Measurements from ENCODE around the gene RUFY3. TPM values are rescaled to one million over a fixed set of nuclear protein-coding genes. Genes with fewer than 3 reads are reported as not detected.
A peak's percentile ranks its signal among the peaks of the same experiment; 100 is the strongest.

RUFY3 gene
- total and polyA plus RNA-seq, 2 of the 4 experiments (the other 2 are of a cell fraction): 19.6 to 28.9 TPM

DNA sequence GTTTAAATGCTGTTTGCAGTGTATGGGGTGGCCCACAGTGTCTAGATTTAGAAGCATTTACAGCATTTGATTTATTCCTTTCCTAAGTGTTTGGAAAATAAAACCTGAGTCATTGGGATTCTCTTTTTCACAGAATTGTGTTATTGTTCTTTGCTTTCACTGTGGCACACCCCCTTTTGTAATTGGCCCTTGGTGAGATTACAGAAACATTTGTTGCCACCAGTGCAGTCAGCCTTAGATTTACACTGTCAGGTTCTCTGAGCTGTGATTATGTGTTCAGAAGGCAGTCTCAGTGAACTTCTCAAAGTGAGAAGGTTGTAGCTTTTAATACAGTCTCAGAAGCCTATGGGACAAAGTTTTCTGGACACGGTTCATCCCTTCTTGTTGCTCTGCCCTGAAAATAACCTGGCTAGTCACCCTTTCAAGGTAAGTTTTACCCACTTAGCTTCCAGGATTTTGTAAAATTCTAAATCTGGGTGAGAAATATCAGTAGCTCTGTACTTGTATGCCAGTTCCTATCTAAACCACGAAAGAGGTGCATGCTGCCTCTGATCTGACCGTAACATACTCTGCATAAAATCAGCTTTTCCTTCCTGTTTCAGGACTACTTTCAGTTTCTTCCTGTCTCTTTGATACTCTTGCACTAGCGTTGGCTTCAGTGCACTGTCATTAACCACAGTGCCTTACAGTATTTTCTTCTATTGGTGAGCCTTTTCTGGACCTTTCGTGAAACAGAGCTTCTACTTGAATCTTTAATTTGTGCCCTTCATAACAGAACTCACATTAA lies 12.6 kb downstream of the RUFY3 start (continued):
- TF ChIP-seq, protein P1, sequence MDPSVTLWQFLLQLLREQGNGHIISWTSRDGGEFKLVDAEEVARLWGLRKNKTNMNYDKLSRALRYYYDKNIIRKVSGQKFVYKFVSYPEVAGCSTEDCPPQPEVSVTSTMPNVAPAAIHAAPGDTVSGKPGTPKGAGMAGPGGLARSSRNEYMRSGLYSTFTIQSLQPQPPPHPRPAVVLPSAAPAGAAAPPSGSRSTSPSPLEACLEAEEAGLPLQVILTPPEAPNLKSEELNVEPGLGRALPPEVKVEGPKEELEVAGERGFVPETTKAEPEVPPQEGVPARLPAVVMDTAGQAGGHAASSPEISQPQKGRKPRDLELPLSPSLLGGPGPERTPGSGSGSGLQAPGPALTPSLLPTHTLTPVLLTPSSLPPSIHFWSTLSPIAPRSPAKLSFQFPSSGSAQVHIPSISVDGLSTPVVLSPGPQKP (IDR thresholded peaks at IDR 0.05; ENCODE audit: borderline replicate concordance, low read depth, low read length): no peak
- TF ChIP-seq SMC3 (IDR thresholded peaks at IDR 0.05; ENCODE audit: low read depth, low read length): no peak

DNA sequence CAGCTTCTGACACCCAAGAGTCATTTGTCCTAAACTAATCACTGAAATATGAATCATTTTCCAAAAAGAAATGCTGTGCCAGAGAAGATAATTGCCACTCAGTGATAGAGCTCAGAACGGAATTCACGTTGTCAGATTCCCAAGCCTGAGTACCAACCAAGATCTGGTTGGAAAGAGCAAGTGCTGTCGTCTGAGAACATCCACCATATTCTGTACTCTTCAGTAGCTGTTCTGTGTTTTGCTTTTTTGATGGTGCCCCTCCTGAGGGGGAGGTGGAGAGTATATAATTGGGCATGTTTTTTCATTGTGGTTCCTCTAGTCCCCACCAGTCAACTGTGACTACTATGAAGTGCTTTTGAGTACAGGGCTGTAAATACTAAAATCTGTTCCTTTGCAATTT lies 13.2 kb downstream of the RUFY3 start:
- peak; percentile 28; the same call in 1 of the 2 replicates for ATAC-seq (ENCODE audit: low read depth)
- H2AK5ac ChIP-seq (ENCODE audit: low read depth, low read length): no peak overlapping the region
- H4K91ac ChIP-seq (ENCODE audit: insufficient read depth, low read depth, low read length): no peak overlapping the region
- peak overlapping the region; percentile 1; the same call in 1 of the 2 replicates for H3K23ac ChIP-seq (ENCODE audit: low read depth, low read length)
- in situ Hi-C loops (cut with MboI; ENCODE audit: low sequenced_read_pairs) (no loop called here), intact Hi-C loops (cut with micrococcal nuclease) (no loop called here), dilution Hi-C loops (cut with HindIII; ENCODE audit: low sequenced_read_pairs, unreplicated experiment) (no loop called here)
- H4K8ac ChIP-seq (ENCODE audit: low read depth in 2 of 2, low read length in 2 of 2): 0 out of 4 replicates have a peak overlapping the region, but pooled peaks of 1 of the 2 experiments have one; percentile 17
- peak overlapping the region; percentile 57 for H2BK5ac ChIP-seq (ENCODE audit: low read depth, low read length, poor library complexity, severe bottlenecking)
- ChIA-PET CTCF (interaction anchor here (0.5 to 1.8 kb wide), 3 partner anchors 9 to 20 kb away, joined by 3 to 9 read pairs (median 4); partner anchors contain the start of gene RUFY3), POLR2A (ENCODE audit: unreplicated experiment) (interaction anchor here (0.5 kb wide), 1 partner anchor 10 kb away, joined by 3 read pairs; no protein-coding TSS in a partner anchor)
- H4K5ac ChIP-seq (ENCODE audit: low read depth, low read length): 0 out of 2 replicates have a peak overlapping the region, but pooled peaks have one; percentile 26
- H2BK120ac ChIP-seq (ENCODE audit: low read depth, low read length): no peak overlapping the region
- H3K14ac ChIP-seq (replicated peaks; ENCODE audit: low read depth, low read length): peak overlapping the region; percentile 35; the same call in 1 of the 2 replicates
- H2AK9ac ChIP-seq (replicated peaks; ENCODE audit: low read depth, low read length, poor library complexity): no peak overlapping the region
- H3K79me1 ChIP-seq (ENCODE audit: low read depth in 1 of 2, low read length in 2 of 2): peaks cover 14 to 56% of the 10 kb centered on the region in 2 experiments
- no peak overlapping the region for H3K4ac ChIP-seq (ENCODE audit: low read depth, low read length)
- H3K27me3 ChIP-seq (ENCODE audit: control insufficient read depth, insufficient read depth, low read length): no peaks in the 10 kb centered on the region
- peaks cover 27% of the 10 kb centered on the region; the same call in 1 of the 2 replicates for H4K20me1 ChIP-seq (ENCODE audit: insufficient read depth, low read length)
- no peak overlapping the region for H2BK20ac ChIP-seq (ENCODE audit: low read depth, low read length)
- peak overlapping the region; percentile 89 for H3K4me2 ChIP-seq (ENCODE audit: low read depth, low read length)
- H3K36me3 ChIP-seq (ENCODE audit: control insufficient read depth, insufficient read depth, low read length): no peaks in the 10 kb centered on the region; the same call in 1 of the 2 replicates
- H3K27ac ChIP-seq (ENCODE audit: insufficient read depth, low read length): no peak overlapping the region
- no peak overlapping the region for H3K9ac ChIP-seq (ENCODE audit: low read depth, low read length)
- H3K18ac ChIP-seq (ENCODE audit: low read depth, low read length): no peak overlapping the region
- H2AFZ ChIP-seq (replicated peaks; ENCODE audit: low read length, poor library complexity): no peak overlapping the region
- H3K4me3 ChIP-seq (ENCODE audit: insufficient read depth, low read depth, low read length): peak overlapping the region; percentile 40; the same call in 1 of the 2 replicates
- no peak overlapping the region for H2BK15ac ChIP-seq (ENCODE audit: low read depth, low read length)
- H3K56ac ChIP-seq (ENCODE audit: extremely low read depth, insufficient read depth, low read length): no peak overlapping the region
- H3K9me3 ChIP-seq (ENCODE audit: control insufficient read depth, insufficient read depth, low read length): no peaks in the 10 kb centered on the region
- peaks cover 6% of the 10 kb centered on the region; the same call in 1 of the 2 replicates for H3K9me1 ChIP-seq (ENCODE audit: insufficient read depth, low read length)
- no peak for DNase-seq
- no TSS peak for BruUV-seq (replicated peaks)
- no CpG with 5 or more reads among the region's 3 CpGs for WGBS, 2 experiments (ENCODE audit: extremely low coverage in 2 of 2, insufficient read length in 1 of 2)
- peaks cover 4% of the 10 kb centered on the region; the same call in 1 of the 2 replicates for H3K4me1 ChIP-seq (ENCODE audit: control insufficient read depth, insufficient read depth, low read length)
- TF ChIP-seq NFE2L2 (IDR thresholded peaks at IDR 0.05; ENCODE audit: low read depth, low read length): no peak
- TF ChIP-seq, protein P2, sequence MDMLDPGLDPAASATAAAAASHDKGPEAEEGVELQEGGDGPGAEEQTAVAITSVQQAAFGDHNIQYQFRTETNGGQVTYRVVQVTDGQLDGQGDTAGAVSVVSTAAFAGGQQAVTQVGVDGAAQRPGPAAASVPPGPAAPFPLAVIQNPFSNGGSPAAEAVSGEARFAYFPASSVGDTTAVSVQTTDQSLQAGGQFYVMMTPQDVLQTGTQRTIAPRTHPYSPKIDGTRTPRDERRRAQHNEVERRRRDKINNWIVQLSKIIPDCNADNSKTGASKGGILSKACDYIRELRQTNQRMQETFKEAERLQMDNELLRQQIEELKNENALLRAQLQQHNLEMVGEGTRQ (IDR thresholded peaks at IDR 0.05; ENCODE audit: low read depth, low read length): no peak
- TF ChIP-seq, protein P1 (IDR thresholded peaks at IDR 0.05; ENCODE audit: borderline replicate concordance, low read depth, low read length): no peak
- TF ChIP-seq BHLHE40 (IDR thresholded peaks at IDR 0.05; ENCODE audit: low read depth, low read length): no peak
- TF ChIP-seq, protein P3, sequence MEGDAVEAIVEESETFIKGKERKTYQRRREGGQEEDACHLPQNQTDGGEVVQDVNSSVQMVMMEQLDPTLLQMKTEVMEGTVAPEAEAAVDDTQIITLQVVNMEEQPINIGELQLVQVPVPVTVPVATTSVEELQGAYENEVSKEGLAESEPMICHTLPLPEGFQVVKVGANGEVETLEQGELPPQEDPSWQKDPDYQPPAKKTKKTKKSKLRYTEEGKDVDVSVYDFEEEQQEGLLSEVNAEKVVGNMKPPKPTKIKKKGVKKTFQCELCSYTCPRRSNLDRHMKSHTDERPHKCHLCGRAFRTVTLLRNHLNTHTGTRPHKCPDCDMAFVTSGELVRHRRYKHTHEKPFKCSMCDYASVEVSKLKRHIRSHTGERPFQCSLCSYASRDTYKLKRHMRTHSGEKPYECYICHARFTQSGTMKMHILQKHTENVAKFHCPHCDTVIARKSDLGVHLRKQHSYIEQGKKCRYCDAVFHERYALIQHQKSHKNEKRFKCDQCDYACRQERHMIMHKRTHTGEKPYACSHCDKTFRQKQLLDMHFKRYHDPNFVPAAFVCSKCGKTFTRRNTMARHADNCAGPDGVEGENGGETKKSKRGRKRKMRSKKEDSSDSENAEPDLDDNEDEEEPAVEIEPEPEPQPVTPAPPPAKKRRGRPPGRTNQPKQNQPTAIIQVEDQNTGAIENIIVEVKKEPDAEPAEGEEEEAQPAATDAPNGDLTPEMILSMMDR (conservative IDR thresholded peaks at IDR 0.05; ENCODE audit: low read depth, low read length): no peak
- no peak for TF ChIP-seq CHD1 (IDR thresholded peaks at IDR 0.05; ENCODE audit: low read depth, low read length)
- no peak for TF ChIP-seq RFX5 (IDR thresholded peaks at IDR 0.05; ENCODE audit: low read depth, low read length)

Data from IMR-90 (cell line).